Fibroblast of pulmonary artery (primary cell): ENCODE data around the gene SLAMF8.

Experiments used
- DNase-seq: peaks from one replicate; pipeline ENCODE4 v3.0.0-alpha.2; 2010; ENCODE audit warnings: low read depth
- H3K4me3 ChIP-seq: replicated peaks from 2 replicates; pipeline ENCODE4 v1.5.1; 2011; ENCODE audit warnings: low read depth, mild to moderate bottlenecking, control low read depth, low read length, moderate library complexity
- TF ChIP-seq, protein P1 (sequence below): IDR thresholded peaks from 2 replicates; pipeline ENCODE4 v1.5.1; 2011; ENCODE audit warnings: mild to moderate bottlenecking, control low read depth, low read length, inconsistent platforms; ENCODE audit errors: missing control alignments

SLAMF8 gene

DNA sequence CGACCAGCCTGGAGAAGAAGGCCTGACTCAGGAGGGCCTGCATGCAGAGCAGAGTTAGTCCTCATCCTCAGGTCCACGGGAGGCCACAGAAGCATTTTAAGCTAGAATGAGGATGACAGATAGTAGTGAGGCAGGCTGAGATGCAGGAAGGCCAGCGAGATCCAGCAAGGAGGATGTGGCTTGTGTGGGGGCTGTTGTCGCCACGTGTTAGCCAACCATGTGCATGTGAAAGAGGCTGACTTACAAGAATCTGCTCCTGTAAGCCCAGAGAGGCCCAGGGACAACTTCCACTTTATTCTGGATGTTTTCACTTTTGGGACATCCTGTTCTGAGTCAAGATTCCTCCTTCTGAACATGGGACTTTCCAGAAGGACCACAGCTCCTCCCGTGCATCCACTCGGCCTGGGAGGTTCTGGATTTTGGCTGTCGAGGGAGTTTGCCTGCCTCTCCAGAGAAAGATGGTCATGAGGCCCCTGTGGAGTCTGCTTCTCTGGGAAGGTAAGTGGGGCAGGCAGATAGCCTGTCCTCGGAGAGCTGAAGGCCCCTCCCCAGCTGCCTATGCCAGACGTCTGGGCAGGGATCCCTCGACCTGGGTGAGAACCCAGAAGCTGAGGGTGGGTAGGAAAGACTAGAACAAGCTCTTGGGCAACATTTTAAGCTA lies at the start of gene SLAMF8:
Gene SLAMF8, plus strand, starts transcription at position 433 of the 661 bp plus-strand sequence. Its CDS starts 26 bp downstream, at position 459.
- TF ChIP-seq, protein P1, sequence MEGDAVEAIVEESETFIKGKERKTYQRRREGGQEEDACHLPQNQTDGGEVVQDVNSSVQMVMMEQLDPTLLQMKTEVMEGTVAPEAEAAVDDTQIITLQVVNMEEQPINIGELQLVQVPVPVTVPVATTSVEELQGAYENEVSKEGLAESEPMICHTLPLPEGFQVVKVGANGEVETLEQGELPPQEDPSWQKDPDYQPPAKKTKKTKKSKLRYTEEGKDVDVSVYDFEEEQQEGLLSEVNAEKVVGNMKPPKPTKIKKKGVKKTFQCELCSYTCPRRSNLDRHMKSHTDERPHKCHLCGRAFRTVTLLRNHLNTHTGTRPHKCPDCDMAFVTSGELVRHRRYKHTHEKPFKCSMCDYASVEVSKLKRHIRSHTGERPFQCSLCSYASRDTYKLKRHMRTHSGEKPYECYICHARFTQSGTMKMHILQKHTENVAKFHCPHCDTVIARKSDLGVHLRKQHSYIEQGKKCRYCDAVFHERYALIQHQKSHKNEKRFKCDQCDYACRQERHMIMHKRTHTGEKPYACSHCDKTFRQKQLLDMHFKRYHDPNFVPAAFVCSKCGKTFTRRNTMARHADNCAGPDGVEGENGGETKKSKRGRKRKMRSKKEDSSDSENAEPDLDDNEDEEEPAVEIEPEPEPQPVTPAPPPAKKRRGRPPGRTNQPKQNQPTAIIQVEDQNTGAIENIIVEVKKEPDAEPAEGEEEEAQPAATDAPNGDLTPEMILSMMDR, result no peak
- DNase-seq, result peak; percentile 33
- no peak within 1 kb of the TSS for H3K4me3 ChIP-seq

DNA sequence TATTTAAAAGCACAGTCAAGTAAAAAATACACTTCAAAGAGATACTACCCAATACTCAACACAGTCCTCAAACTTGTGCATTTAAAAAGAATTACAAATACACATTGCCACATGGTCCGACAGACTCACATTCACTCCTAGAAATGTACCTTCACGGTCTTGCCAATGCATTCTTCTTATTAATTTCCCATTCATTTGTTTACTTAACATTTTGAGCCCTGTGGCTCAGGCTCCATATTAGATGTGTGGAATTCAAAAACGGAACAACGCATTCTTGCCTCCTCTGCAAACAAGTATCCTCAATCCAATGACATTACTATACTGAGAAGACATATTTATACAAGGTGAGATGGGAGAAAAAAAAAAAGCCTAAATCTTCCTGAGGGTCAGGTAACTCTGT lies 48.4 kb upstream of the SLAMF8 start:
- H3K4me3 ChIP-seq, result no peak overlapping the region
- TF ChIP-seq, protein P1, result no peak
- DNase-seq, result no peak

- H3K4me3 ChIP-seq, result no peak overlapping the region
Observed at GRCh38 chr1:159779403-159779851, 47.2 kb upstream of the SLAMF8 start.

GRCh38 chr1:159780583-159781582 lies 45.8 kb upstream of the SLAMF8 start, which contains the start of gene DUSP23:
Gene DUSP23, plus strand, starts transcription at chr1:159780962. Its CDS starts 139 bp downstream, at chr1:159781101.
- TF ChIP-seq, protein P1, result peak; percentile 94
- peak; percentile 99 for DNase-seq
- H3K4me3 ChIP-seq, result peak within 1 kb of the TSS; percentile 71

More at GRCh38 chr1:159779403-159779851, 47.2 kb upstream of the SLAMF8 start:
- DNase-seq, result peak; percentile 87
- TF ChIP-seq, protein P1, result no peak

- DNase-seq, result no peak
- TF ChIP-seq, protein P1, result no peak
- H3K4me3 ChIP-seq, result peak overlapping the region; percentile 71
Observed at GRCh38 chr1:159781992-159782391, 44.7 kb upstream of the SLAMF8 start.

- no peak for DNase-seq
- H3K4me3 ChIP-seq, result no peak overlapping the region
- TF ChIP-seq, protein P1, result no peak
Observed at GRCh38 chr1:159783724-159784123, 42.9 kb upstream of the SLAMF8 start.
